Renal cortex interstitium (tissue), 11 donors: ENCODE data around the gene CPLX1. TPM values are rescaled to one million over a fixed set of nuclear protein-coding genes. Genes with fewer than 3 reads are reported as not detected.

Experiments used
- DNase-seq, 11 donors: peaks; one replicate each; pipeline ENCODE4 v3.0.0-alpha.2; 2013; ENCODE audit warnings: low read depth in 9 of 11, low spot score in 4 of 11; ENCODE audit errors: extremely low read depth in 1 of 11
- polyA plus RNA-seq, 3 donors: library from polyadenylated mRNA; unstranded; fragments of 120-200 nt; gene quantifications; one replicate each; pipeline ENCODE4 v1.2.1, GENCODE V29; 2013; ENCODE audit not compliant: insufficient read length in 3 of 3

CPLX1 gene
- polyA plus RNA-seq, 3 donors = 1.2 to 4.0 (median 3.2) TPM

- DNase-seq = no peak
Measured at GRCh38 chr4:858831-859451, 33.0 kb upstream of the CPLX1 start.

DNA sequence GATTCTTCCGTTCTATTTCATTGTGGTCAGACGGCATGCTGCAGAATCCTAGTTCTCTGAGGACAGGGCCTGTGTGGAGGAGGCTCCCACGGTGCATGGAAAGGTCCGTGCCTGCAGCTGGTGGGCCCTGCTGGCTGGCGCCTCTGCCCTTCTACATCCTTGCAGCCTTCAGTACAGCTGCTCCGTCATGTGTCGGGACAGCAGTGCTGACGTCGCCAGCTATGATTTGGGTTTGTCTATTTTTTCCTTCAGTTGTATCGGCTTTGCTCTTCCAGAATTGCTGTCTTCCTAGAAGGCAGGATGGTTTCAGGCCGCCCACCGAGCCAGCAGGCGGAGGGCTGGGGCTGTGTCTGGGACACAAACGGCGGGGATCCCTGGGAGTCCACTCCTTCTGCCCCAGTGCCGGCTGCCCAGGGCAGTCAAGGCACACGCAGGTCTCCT is 32.1 kb upstream of the CPLX1 start:
- no peak for DNase-seq

- no peak for DNase-seq
Measured at GRCh38 chr4:857461-857860, 31.5 kb upstream of the CPLX1 start.

DNA sequence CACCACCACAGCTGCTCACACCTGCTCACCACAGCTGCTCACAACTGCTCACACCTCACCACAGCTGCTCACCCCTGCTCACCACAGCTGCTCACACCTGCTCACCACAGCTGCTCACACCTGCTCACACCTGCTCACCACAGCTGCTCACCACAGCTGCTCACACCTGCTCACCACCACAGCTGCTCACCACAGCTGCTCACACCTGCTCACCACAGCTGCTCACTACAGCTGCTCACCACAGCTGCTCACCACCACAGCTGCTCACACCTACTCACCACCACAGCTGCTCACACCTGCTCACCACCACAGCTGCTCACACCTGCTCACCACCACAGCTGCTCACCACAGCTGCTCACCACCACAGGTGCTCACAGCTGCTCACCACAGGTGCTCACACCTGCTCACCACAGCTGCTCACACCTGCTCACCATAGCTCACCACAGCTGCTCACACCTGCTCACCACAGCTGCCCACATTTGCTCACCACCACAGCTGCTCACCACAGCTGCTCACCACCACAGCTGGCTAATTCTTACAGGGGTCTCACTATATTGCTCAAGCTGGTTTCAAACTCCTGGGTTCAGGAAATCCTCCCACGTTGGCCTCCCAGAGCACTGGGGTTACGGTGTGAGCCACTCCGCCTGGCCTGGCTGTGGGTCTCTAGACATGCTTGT is 30.4 kb upstream of the CPLX1 start:
- no peak for DNase-seq

- no peak for DNase-seq
Measured at GRCh38 chr4:855880-856224, 29.9 kb upstream of the CPLX1 start.

GRCh38 chr4:854356-854755 is 28.4 kb upstream of the CPLX1 start:
- DNase-seq = no peak

DNA sequence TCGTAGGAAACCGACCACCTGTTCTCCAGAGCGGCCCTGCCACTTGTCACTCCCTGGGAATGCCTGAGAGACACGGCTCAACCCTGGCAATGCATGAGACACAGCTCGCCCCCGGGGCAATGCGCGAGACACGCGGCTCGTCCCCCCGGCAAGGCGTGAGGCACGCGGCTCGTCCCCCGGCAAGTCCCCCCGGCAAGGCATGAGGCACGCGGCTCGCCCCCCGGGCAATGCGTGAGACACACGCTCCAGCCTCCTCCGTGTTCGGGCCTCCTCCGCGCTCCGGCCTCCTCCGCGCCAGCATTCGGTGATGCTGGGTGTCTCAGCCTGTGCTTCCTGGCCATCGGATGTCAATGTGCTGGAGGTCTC is 27.5 kb upstream of the CPLX1 start:
- DNase-seq = no peak

GRCh38 chr4:851701-852430 is 25.9 kb upstream of the CPLX1 start:
- no peak for DNase-seq

GRCh38 chr4:850323-850945 is 24.5 kb upstream of the CPLX1 start:
- DNase-seq = no peak

DNA sequence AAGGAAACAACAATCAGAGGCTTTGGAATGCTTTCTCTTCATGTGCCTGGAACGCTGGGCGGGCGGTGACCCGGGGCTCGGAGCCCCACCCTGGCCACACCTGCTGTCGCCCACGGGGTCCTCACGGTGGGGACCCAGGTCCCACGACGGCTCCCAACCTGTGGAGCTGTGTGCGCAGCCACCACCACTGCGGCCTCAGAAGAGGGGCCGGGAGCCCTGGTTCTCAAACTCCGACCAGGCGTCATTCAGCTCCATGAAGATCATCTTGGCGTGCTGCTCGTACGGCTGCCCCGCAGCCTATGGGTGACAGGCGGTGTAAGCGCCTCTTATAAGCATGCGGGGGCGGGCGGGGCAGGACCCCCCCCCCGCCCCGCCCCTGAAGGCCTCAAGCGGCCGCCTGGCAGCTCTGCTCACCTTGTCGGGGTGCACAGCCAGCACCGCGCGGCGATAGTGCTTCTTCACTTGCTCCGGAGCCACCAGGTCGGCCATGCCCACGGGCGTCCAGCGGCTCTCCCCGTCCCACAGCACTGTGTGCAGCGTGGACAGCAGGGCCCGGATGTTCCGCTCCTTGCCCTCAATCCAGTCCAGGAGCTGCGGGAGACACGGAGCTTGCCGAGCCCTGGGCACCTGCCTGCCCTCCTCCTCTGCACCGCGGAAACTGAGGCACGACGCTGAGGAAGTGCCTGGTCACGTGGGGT is 23.7 kb upstream of the CPLX1 start:
- DNase-seq = no peak

- no peak for DNase-seq
Measured at GRCh38 chr4:848803-849477, 23.0 kb upstream of the CPLX1 start.

DNA sequence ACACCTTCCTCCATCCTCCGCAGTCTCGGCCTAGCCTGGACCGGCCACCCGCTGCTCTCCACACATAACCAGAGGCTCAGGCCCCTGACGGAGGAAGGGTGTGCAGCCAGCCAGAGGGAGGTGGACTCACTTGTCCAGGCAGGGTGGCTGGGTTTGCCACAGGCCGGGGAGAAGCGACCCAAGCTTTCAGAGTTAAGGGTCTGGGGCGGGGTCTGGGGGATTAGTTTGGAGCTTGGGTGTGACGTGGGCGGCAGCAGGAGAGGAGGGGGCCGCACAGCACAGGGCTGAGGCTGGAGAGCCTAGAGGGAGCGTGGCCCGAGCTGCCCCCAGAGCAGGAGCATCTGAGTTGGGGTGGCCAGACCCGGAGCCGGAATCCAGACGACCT is 22.4 kb upstream of the CPLX1 start:
- DNase-seq = no peak

- DNase-seq = no peak
Measured at GRCh38 chr4:845836-846251, 19.9 kb upstream of the CPLX1 start.

DNA sequence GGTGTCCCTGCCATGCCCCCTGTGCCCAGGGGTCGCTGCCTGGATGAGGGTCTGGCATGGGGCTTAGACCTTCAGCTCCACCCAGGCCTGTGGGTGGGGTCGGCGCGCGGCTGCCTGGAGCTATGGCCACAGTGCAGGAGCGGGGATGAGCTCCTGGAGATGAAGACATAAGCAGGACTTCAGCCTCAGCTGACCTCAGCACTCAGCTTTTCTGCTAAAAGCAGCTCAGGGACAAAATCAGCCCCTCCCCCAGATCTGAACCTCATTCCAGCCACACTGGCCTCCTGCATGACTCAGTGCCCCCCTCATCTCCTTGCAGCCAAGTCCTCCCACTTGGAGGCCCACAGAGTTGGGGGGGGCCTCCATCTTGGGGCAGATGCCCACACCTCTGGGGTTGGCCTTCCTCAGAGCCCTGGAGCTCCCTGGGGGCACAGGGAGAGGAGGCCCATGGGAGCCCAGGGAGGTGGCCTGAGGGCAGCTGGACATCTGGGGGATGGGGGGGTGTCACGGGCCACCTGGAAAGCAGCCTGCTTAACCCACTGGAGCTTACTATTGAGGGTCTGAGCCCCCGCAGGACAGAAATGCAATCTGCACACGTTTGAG is 19.4 kb upstream of the CPLX1 start:
- DNase-seq = no peak

GRCh38 chr4:844752-845232 is 18.9 kb upstream of the CPLX1 start:
- no peak for DNase-seq

GRCh38 chr4:839675-840443 is 13.9 kb upstream of the CPLX1 start:
- no peak for DNase-seq

DNA sequence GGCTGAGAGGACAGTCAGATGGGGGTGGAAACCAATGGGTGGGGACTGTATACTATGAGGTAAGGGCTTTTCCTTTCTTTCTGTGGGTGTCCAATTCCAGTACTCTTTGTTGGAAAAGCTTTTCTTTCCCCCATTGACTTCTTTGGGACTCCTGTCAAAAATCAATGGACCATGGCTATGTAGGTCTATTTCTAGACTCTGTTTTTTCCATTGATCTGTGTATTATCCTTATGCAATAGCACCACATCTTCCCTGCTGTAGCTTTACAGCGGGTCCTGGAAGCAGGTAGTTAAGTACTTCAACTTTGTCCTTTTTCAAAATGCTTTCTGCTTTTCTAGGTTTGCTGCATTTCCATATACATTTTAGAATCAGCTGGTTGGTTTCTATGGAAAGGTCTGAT is 11.8 kb upstream of the CPLX1 start:
- DNase-seq = no peak
